Spleen (tissue), 11 donors: ENCODE data around the gene COL27A1. TPM values are rescaled to one million over a fixed set of nuclear protein-coding genes. Genes with fewer than 3 reads are reported as not detected.

Source experiments
- DNase-seq: peaks from one replicate; pipeline ENCODE4 v3.0.0-alpha.2; 2020
- H3K27ac ChIP-seq, 8 donors: fragments of 200-600 bp; sonication (generic) in 7 of 8; 1 replicate in 4 of 8; 2 replicates in 4 of 8; pipeline versions ENCODE4 v1.5.0 to v1.8.0; 2016 to 2021; ENCODE audit warnings: inconsistent platforms in 4 of 8, mild to moderate bottlenecking in 4 of 8, moderate library complexity in 1 of 8
- H3K27me3 ChIP-seq, 7 donors: fragments of 200-600 bp; sonication (generic) in 6 of 7; replicated peaks in 1 of 7; 1 replicate in 4 of 7; 2 replicates in 3 of 7; pipeline versions ENCODE4 v1.5.0 to v1.8.0; 2016 to 2021; ENCODE audit warnings: inconsistent platforms in 3 of 7, mild to moderate bottlenecking in 1 of 7
- H3K36me3 ChIP-seq, 6 donors: fragments of 200-600 bp; sonication (generic) in 5 of 6; 1 replicate in 4 of 6; 2 replicates in 2 of 6; pipeline versions ENCODE4 v1.5.0 to v1.8.0; 2016 to 2021; ENCODE audit warnings: inconsistent platforms in 2 of 6
- H3K4me1 ChIP-seq, 6 donors: fragments of 200-600 bp; sonication (generic) in 5 of 6; 1 replicate in 3 of 6; 2 replicates in 3 of 6; pipeline versions ENCODE4 v1.5.0 to v1.8.0; 2016 to 2021; ENCODE audit warnings: inconsistent platforms in 3 of 6
- H3K4me3 ChIP-seq, 8 donors: fragments of 200-600 bp; sonication (generic) in 7 of 8; 1 replicate in 4 of 8; 2 replicates in 4 of 8; pipeline versions ENCODE4 v1.5.0 to v1.8.0; 2016 to 2021; ENCODE audit warnings: inconsistent platforms in 4 of 8, mild to moderate bottlenecking in 4 of 8, moderate library complexity in 2 of 8
- H3K9me3 ChIP-seq, 8 donors: fragments of 200-600 bp; sonication (generic) in 7 of 8; 1 replicate in 4 of 8; 2 replicates in 4 of 8; pipeline versions ENCODE4 v1.5.0 to v1.8.0; 2016 to 2021; ENCODE audit warnings: inconsistent platforms in 4 of 8
- POLR2A ChIP-seq, 3 donors: fragments of 450-650 bp; IDR thresholded peaks; one replicate each; pipeline ENCODE4 v1.5.1; 2017; ENCODE audit warnings: antibody characterized with exemption in 3 of 3, mild to moderate bottlenecking in 1 of 3
- POLR2AphosphoS5 ChIP-seq, 3 donors: sonication (generic); formaldehyde crosslinking; IDR thresholded peaks; one replicate each; pipeline ENCODE4 v1.5.1; 2017; ENCODE audit warnings: antibody characterized with exemption in 3 of 3
- WGBS, 5 donors: extraction: QIAGEN DNeasy Blood & Tissue Kit in 3 of 5; methylation state at CpG; one replicate each; pipeline versions ENCODE4 v1.1.5 to v1.1.7; 2013 to 2018; 5-methylcytosine and 5-hydroxymethylcytosine counted together
- intact Hi-C: fragments of 100-400 bp; cut with DNase I; formaldehyde crosslinking; loops from one replicate; pipeline ENCODE4 v1.15.0; 2023; ENCODE audit warnings: low total_unique reads
- polyA plus RNA-seq, 3 donors: library from polyadenylated mRNA; stranded (reverse); fragments of 200-250 nt; gene quantifications; one replicate each; pipeline ENCODE4 v1.2.1, GENCODE V29; 2013
- total RNA-seq, 7 donors: library from RNA; depleted of rRNA in 3 of 7; stranded (reverse); fragments of >200 nt in 3 of 7; fragmentation: NEBNext Ultra II Directional in 4 of 7; extraction: Animal tissue kit (Norgen Biotek cat#: 25700) in 4 of 7; gene quantifications; one replicate each; pipeline versions ENCODE4 v1.1.0 to v1.2.1, GENCODE V29; 2016 to 2021
- TF ChIP-seq, protein P1 (sequence below), 11 experiments: fragments of 200-600 bp in 7 of 11; fragments of 450-650 bp in 4 of 11; sonication (generic) in 4 of 11; IDR thresholded peaks in 8 of 11; conservative IDR thresholded peaks in 3 of 11; 1 replicate in 7 of 11; 2 replicates in 4 of 11; pipeline versions ENCODE4 v1.4.0 to v1.8.0; 2016 to 2021; ENCODE audit warnings: antibody characterized with exemption in 11 of 11, inconsistent platforms in 4 of 11, mild to moderate bottlenecking in 1 of 11
- donor health status: healthy with polysubstance abuse.
- donor health status: DM: no; HTN: no; CAD: no; lungs with moderate emphysema.
- donor health status: DM: no; HTN: no; CAD: no.
- donor health status: Bipolar disorder and iron deficiency.
- donor health status: healthy.
- donor health status: DM: no; HTN: no; CAD: no.
- donor health status: DM: yes; HTN: yes; CAD: no.

The COL27A1 gene
- total and polyA plus RNA-seq, 10 donors: 2.1 to 23.4 (median 6.1) TPM

DNA sequence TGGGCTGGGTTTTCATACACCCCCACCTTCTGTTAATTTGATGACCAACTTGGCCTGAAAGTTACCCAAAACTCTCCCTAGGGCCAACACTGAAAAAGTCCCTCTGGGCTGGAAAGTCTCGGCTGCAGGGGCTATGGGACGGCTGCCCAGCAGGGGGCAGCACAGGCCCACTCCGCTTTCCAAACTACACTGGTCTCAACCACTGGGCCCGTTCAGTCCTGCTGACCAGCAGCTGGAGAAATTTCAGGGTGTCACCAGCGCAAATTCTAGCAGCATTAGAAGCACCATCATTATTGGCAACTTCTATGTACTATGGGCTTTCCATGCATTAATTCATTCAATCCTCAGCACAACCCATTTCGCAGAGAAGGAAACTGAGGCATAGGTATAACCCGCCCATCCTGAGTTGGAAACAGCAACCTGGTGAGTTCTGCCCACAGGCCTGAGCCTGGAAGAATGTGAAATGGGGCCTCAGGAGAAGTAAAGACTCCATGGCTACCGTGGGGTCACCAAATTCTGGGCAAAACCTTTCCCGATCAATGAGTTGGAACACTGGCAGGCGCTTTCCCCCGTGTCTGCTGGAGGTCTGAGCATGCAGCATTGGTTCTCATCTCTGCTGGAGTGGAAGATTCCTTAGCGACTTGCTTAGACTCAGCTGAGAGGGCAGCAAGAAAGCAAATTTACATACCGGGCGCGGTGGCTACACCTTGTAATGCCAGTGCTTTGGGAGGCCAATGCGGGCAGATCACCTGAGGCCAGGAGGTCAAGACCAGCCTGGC is 184.0 kb downstream of the COL27A1 start:
- 79 to 83% (median 80%) methylated on average over 14 to 16 of the region's 16 CpGs for WGBS, 5 donors
- peak; percentile 88 for DNase-seq
- intact Hi-C loops: no loop called here

DNA sequence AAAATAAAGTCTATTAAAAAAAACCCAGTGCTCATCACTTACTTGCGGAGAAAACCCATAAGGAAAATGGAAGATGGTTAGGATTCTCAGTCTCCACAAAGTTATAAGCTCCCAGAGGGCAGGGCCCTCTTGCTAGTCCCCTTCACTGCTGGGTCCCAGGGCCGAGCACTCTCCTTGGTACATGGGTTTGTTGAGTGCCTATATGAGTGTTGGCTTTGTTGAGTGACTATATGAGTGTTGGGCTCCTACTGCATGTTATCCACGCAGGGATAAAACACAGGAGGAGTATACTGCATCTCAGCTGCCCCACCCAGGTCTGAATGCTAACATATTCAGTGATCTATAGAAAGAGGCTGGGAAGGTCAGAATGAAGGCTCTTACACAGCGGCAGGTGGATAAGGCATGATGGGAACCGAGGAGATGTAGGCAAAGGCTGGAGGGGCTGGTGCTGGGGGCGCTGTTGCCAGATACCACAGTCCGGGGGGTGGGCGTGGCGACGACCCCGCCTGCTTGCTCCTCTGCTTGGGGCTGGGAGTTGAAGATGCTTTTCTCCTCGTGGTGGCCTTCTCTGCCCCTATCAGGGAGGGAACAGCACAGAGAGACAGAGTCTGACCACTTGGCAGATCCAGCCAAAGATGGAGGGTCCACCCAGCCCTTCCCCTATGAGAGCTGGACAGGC is 186.0 kb downstream of the COL27A1 start:
- Histone ChIP-seq H3K4me1 (peaks cover 0 to 54% (median 16%) of the 10 kb centered on the region in 6 donors), H3K36me3 (peaks cover 4 to 100% (median 100%) of the 10 kb centered on the region in 6 donors), H3K27ac (peak overlapping the region in 6 of 8 donors; percentile 4 to 76 (median 54)), H3K27me3 (no peaks in the 10 kb centered on the region), H3K4me3 (no peak overlapping the region), H3K9me3 (no peaks in the 10 kb centered on the region)
- DNase-seq: peak; percentile 70
- intact Hi-C loops: loop anchor here (10.0 kb wide), 1 partner anchor 54 kb away; no protein-coding TSS in a partner anchor
- 88 to 92% (median 91%) methylated on average over 12 of the region's 12 CpGs for WGBS, 5 donors
- TF ChIP-seq POLR2AphosphoS5 (IDR thresholded peaks at IDR 0.05): peak in 2 of 3 donors; percentile 38 to 70
- TF ChIP-seq, protein P1, sequence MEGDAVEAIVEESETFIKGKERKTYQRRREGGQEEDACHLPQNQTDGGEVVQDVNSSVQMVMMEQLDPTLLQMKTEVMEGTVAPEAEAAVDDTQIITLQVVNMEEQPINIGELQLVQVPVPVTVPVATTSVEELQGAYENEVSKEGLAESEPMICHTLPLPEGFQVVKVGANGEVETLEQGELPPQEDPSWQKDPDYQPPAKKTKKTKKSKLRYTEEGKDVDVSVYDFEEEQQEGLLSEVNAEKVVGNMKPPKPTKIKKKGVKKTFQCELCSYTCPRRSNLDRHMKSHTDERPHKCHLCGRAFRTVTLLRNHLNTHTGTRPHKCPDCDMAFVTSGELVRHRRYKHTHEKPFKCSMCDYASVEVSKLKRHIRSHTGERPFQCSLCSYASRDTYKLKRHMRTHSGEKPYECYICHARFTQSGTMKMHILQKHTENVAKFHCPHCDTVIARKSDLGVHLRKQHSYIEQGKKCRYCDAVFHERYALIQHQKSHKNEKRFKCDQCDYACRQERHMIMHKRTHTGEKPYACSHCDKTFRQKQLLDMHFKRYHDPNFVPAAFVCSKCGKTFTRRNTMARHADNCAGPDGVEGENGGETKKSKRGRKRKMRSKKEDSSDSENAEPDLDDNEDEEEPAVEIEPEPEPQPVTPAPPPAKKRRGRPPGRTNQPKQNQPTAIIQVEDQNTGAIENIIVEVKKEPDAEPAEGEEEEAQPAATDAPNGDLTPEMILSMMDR (IDR thresholded peaks at IDR 0.05 in 8 of 11, conservative IDR thresholded peaks at IDR 0.05 in 3 of 11): no peak

More for the DNA sequence above, 184.0 kb downstream of the COL27A1 start:
- peaks cover 0 to 4% (median 0%) of the 10 kb centered on the region in 8 donors for H3K9me3 ChIP-seq
- no peaks in the 10 kb centered on the region for H3K27me3 ChIP-seq
- peaks cover 0 to 54% (median 16%) of the 10 kb centered on the region in 6 donors for H3K4me1 ChIP-seq
- H3K4me3 ChIP-seq: no peak overlapping the region
- peak overlapping the region in 3 of 8 donors; percentile 64 to 76 (median 74) for H3K27ac ChIP-seq
- TF ChIP-seq POLR2A (IDR thresholded peaks at IDR 0.05): no peak
- TF ChIP-seq, protein P1 (IDR thresholded peaks at IDR 0.05 in 8 of 11, conservative IDR thresholded peaks at IDR 0.05 in 3 of 11): peak; percentile 70 to 93 (median 85)
- peak; percentile 65 to 74 (median 71) for TF ChIP-seq POLR2AphosphoS5 (IDR thresholded peaks at IDR 0.05)
- peaks cover 3 to 100% (median 99%) of the 10 kb centered on the region in 6 donors for H3K36me3 ChIP-seq

DNA sequence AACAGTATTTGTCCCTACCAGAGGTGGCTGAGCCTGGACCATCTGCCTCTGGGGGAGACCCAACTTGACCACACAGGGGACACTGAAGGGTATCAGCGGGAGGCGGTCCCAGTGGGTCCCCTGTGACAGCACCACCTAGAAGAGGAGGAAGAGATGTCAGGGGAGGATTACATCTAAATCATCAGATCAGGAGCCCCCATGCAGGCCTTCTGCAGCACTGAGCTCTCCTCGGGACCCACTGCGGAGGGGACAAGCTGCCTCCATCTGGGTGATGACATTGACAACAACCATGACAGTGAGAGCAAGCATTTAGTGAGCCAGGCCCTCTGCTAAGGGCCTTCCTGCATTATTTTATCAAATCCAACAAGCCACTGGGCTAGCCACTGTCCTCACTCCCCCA is 186.7 kb downstream of the COL27A1 start:
- no peaks in the 10 kb centered on the region for H3K9me3 ChIP-seq
- peak; percentile 56 for DNase-seq
- 85 to 97% (median 94%) methylated on average over 2 to 4 of the region's 4 CpGs for WGBS, 5 donors
- H3K4me1 ChIP-seq: peaks cover 0 to 54% (median 16%) of the 10 kb centered on the region in 6 donors
- H3K27ac ChIP-seq: peak overlapping the region in 5 of 8 donors; percentile 9 to 76 (median 64)
- TF ChIP-seq, protein P1 (IDR thresholded peaks at IDR 0.05 in 8 of 11, conservative IDR thresholded peaks at IDR 0.05 in 3 of 11): no peak
- TF ChIP-seq POLR2AphosphoS5 (IDR thresholded peaks at IDR 0.05) (peak in 1 of 3 donors; percentile 31), POLR2A (IDR thresholded peaks at IDR 0.05) (no peak)
- H3K4me3 ChIP-seq: no peak overlapping the region
- no peaks in the 10 kb centered on the region for H3K27me3 ChIP-seq
- H3K36me3 ChIP-seq: peaks cover 5 to 100% (median 100%) of the 10 kb centered on the region in 6 donors
- intact Hi-C loops: loop anchor here (10.0 kb wide), 1 partner anchor 53 kb away; no protein-coding TSS in a partner anchor
